NCI-H2171 (cell line): Measurements from ENCODE around the gene JUN.

Source experiments
- DNase-seq: peaks from one replicate; lab custom pipeline; 2025; lab: John Stamatoyannopoulos, UW

Gene JUN

DNA sequence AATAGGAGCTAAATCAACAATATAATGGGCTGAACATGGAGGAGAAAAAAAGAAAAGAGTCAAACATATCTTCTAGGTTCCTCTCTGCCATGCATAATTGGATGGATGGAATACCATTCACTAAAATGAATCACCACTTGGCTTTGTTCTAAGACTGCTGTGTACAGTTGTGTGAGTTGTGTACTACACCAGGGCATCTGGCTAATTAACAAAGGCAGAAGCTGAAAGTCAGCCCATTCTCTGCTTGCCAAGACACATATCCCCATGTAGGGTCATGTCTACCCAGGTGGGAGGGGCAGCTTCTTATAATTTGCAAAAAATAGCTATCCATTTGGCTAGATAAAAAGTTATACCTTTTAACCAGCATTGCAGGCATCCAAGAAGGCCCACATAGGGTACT, 21.0 kb downstream of the JUN start:
- no peak for DNase-seq

DNA sequence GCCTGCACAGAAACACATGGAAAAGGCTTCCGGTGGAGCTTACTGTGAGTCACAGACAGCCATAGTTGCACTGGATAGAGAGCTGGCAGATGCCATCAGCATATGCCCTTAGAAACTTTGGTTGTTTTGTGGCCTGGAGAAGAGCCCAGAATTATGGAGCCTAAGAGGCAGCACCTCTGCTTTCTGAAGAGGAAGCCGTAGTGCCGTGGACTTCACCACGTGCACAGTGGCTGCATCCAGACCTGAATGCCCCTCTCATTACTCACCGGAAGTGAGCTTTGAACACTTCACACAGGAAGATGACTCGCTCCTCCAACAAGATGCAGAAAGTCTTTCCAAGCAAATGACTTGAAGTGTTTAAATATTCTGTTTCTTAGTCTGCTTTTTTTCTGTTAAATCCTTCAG, 28.4 kb downstream of the JUN start:
- no peak for DNase-seq

DNA sequence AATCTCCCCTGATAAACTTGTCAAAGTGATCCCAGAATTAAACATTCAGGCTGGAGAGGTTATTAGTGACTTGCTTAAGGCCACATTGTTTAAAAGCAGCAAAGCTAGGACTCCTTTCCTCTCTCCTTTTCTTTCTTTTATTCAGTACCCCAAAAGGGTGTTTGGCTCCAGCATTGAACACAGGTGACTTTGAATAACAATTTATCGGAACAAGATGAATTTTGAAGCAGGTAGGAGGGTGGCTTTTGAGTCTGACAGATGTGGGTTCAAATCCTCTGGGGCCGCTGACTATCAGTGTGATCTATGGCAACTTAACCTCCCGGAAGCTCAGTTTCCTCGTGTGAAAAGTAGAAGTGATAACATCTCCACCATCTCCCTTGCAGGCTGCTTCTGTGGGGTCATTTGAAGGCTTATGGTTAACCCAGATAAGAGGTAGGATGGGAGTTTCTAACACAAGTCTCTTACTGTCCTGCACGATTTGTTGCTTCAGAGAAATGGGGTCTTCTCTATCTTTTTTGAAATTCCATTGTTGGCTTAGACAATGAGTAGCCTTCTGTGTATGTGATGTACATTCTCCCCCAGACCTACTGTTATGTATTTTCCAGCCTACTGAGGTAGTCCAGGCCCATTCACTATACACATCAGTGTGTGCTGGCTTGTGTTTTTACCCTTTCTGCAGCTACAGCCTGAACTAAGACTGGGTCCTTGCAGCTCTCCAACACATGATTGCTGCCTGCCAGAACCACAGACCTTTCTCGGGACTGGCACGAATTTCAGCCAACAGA, 29.0 kb downstream of the JUN start:
- DNase-seq: no peak

DNA sequence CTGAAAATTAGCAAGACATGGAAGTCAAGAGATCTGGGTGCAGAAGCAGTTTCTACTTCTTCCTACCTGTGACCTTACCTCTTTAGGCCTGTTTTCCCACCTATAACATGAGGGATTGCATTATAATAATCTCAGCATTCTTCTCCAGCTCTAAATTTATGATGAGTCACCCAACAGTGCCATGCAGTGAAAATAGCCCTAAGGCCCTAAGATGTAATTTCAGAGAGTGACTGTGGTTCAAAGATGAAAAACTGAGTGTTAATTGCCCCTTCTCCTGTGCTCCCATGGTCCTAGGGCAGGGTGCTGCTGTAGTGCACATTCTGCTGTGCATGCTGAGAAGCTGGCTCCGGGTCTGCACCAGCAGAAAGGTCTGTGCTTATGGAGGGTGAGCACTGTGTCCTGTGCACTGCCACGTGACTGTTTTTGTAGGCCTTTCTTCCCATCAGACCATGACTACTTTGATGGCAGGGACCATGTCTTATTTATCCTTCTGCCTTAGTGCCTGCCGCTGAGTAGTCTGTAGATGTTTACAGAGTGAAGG, 29.7 kb downstream of the JUN start:
- DNase-seq: no peak

DNA sequence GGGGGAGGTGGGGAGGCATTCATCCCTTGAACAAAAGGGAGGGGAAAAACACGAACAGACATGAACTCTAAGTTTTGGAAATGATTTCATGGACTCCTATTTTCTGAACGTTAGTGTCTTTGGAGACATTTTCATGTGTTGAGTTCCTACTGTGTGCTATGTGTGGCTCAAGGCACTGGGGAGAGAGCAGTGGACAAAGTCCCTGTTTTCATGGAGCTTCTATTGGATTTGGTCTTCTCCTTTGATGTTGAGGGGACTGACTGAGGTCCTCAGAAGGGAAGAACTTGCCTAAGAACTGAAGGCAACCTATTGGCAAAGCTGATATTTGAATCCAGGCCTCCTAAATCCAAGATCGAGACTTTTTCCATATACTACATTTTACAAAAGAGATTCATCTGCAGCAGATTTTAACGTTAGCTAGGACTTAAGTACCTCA, 30.4 kb downstream of the JUN start:
- no peak for DNase-seq

DNA sequence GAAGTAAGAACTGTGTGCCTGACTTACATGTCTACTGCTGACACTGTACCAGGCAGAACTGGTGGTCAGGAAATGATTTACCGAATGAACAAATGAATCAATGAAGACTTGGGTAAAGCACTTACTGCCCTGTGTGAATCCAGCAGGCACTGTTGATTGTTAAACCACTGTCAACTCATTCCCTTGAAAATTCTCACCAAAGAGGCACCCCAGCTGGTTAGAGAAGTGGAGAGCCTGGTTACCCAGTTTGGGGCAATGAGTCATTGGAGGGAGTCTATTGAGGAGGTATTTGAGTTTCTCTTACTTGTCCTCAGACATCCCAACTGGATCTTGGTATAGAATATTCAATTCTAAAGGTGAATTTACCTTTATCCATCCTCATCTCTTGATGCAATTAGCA, 34.2 kb downstream of the JUN start:
- DNase-seq: no peak

DNA sequence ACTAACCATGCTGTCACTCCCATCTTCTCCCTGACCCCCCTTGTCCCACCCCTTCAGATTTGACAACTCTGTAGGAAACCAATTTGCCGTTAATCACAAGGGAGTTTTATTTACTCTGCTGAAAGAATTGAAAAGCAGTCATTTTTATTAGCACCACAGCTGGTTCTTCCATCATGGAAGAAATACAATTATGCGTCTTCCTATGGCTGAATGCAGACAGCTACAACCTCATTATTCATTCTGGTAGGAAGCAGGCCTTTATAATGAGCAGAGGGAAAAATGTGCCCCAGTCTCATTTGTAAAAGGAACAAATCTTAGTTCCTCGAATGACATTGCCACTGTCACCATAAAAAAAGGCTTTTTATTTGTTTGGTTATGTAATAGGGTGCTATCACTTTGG, 35.2 kb downstream of the JUN start:
- DNase-seq: no peak

DNA sequence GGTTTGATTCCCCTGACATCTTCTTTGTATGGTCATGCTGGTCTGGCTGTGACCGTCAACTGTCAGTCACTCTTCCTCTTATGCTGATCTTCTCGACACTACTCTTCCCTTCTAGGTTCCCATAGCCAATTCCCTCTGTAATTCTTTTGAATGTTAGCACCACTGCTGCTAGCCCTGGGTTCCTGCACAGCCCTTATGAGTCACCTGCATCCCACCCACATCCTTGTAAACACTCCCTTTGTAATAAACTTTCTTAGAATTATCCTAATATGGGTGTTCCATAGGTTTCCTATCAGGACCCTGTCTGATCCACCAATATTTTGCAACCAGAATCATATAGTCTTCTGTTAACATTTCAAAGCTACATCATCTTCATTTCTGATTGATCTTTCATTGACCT, 37.1 kb downstream of the JUN start:
- no peak for DNase-seq

DNA sequence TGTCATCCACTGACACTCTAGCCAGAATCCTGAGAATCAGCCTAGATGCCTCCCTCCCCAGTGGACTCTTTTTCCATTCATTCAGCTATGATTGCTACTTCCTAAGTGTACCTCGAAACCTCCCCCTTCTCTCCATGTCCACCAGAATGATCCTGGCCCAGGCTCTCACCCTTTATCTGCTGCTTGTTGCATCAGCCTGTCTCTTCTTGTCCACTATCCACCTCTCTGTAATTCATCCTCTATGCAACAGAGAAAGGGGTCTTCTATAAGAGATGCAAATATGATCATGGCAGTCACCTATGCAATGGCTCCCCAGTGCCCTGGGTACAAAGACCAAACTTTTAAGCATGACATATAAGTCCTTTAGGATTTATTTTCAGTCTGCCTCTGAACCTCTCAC, 37.7 kb downstream of the JUN start:
- no peak for DNase-seq

DNA sequence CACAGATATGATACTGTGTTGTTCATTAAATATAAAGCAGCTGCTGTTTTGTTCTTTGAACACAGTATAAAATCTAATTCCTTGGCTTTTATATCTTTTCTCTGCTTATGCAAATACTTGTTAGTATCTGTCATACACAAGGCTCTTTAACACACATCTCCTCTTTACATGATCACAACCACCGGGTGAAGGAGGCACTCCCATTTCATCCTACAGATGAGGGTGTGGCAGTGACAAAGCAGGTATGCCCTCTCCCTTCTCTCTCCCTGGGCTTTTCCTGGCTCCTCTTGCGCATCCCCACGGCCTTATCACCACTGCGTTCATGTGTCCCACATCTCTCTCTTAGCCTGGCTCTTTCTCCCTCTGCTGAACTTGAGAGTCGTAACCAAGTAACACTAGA, 38.2 kb downstream of the JUN start:
- DNase-seq: no peak

DNA sequence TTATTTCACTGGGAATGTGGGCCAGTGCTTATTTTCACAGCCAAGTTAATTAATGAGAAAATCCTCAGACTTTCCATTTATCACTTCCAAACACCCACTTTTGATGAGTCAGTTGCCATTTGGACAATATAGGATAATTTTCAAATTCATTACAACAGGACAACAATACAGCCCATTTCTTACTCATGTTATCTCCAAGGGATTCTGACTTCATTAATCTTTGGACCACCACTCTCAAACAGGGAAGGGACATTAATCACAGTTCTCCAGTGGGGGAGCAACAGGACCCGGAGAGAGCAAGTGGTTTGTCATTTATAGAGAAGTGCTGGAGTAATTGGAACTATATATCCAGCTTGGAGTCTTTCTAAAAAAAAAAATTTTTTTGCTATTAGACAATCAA, 38.7 kb downstream of the JUN start:
- no peak for DNase-seq

DNA sequence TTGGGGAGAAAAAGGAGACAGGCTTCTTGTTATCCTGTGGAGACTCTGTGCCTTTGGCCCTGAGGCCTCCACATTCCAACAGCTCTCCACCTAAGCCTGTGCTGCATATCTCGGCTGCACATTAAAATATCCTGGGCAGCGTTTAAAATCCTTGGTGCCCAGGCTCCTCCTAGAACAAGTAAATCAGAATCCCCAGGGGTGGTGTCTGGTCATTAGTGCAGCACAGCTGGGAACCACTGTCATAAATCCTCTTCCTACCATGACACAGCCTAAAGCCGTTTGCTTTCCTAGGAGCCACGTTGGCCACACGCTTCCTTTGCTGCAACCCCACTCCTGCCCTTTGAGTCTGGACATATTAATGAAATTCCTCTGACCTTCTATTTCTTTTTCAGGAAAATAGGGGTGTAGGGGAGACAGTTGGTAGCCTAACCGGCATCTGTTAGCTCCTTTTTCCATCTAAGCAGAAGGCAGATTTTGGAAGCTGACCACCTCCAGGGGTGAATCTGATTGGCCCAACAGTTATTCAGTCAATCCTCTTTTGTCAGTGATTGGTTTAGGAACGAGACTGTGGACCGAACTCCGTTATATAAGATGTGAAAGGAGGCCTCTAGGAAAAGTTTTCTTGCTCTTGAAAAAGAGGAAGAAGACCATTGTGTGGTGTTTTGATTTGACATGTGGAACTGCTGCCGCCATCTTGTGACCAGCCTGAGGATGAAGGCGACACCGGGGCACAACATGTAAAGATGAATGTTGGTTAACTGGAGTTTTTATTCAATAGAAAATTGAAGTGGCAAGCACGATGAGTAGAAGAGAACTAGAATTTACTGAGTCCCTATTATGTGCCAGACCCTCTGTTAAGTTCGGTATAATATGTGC, 41.9 kb downstream of the JUN start:
- DNase-seq: no peak

DNA sequence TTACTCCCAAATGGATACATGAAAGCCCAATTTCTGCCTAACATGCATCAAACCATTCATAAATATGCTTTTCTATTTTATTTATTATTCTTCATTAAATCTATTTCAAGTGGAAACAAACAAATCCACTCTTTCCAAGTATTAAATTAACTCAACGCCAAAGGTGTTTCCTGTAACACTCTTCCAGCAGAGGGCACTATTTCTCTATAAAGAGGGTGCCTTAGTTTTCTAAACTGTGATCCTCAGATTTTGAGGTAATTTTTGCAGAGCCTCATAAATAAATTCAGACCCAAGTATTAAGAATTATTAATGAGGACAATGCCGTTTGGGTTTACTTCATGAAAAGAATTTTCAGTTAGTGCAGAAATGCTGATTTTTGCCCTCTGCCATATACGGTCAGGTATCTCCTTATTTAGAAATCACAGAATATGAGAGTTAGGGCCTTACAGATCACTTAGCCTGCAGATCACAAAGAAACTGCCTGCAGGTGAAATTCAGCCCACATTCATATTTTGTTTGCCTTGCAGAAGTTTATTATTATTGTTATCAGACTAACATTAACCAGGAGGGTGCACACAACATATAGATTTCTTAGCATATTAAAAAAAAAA, 43.9 kb downstream of the JUN start:
- peak; percentile 81 for DNase-seq

DNA sequence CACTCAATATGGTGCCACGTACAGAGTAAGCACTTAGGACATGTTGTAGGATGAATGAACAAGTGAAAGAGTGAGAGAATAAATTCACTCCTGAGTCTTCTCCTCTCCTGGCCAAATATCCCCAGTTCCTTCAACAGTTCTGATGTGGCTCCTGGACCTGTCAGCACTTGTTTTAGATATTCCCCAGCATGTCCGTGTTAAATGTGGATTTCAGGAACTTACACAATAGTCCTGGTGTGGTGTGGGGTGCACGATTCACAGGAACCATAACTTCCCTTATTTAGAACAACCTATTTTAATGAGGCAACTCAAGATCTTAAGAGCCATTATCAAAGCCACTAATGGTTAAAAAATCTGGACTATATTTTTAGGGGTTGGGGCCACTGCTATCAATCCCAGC, 45.0 kb downstream of the JUN start:
- no peak for DNase-seq

DNA sequence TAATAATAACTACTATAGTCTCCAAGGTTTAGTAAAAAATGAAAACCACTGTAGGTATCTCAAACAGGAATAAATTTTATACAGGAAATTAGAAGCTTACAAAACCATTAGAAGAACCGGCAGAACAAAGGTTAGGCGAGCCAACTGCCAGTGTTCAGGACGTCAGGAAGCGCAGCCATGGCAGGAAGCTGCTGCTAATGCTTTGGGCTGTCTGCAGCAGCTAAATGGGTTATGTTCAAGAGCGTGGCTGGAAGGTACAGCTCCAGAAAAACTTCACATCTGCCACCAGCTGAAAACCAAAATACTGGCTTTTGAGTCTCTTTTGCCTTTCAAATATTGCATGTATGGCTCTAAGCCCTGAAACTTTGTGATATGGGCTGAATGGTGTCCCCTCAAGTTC, 48.3 kb downstream of the JUN start:
- DNase-seq: no peak

DNA sequence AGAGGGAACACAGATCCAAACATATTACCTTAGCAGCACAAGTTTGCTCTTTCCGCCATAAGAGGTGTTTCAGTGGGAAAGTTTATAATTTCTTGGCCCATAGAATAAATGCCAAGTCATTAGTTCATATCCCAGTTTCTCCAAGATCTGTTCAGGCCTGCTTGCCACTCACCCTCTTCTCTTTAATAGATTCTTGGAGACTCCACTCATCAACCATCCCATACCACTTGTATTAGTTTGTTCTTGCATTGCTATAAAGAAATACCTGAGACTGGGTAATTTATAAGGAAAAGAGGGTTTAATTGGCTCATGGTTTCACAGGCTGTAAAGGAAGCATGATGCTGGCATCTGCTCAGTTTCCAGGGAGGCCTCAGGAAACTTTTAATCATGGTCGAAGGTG, 49.2 kb downstream of the JUN start:
- no peak for DNase-seq

DNA sequence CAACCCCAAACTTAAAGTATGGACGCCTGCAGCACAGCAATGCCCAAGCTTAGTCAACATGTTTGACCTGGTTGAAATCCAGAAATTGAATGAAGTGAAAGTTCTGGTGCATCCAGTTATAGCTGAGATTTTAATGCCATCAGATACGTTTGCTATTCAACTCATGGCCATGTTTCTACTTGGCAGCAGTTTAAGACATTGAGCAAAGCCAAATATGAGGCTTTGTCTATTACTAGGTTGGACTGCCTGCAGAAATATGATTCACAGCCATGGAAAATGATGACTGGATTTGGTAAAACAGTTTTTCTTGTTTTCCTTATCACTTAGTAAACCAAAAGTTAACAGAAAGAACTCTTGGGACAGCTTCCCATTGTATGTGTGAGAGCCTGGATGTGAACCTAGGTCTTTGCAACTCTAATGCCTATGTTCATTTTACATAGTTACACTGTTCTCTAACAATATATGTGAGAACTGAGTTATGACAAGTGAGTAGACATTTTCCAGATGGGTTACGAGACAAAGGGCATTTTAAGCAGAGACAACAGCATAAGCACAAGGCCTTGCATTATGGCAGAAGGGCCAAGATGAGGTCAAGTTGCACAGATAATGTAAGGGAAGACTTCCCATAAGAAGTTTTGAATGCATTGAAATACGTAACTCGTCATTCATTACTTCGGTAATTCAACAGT, 51.6 kb downstream of the JUN start:
- no peak for DNase-seq
